Measurements from ENCODE around the gene BMP3. TPM values are rescaled to one million over a fixed set of nuclear protein-coding genes. Genes with fewer than 3 reads are reported as not detected.

BMP3 gene
- total RNA-seq, 1 experiment from 2014 or later = not detected

DNA sequence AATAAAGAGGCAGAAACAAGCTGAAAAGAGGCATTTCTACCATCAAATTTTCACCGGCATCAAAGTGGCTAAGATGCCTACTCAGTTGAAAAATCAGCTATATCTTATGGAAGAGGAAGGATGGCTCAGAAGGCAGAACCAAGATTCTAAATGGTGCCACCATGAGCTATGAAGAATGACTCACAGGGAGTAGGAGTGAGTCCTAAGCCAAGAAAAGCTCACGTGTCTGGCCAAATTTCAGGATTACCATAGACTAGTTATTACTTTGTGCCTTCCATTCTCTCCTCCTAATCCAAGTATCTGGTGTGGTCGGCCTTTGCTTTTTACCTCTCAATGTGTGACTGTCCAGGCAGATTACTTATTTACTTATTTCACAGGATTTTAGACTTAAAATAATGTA lies 54.8 kb downstream of the BMP3 start:
- in situ Hi-C loops (cut with HindIII; ENCODE audit: low sequenced_read_pairs) = no loop called here
- no peak for DNase-seq (ENCODE audit: low spot score)

DNA sequence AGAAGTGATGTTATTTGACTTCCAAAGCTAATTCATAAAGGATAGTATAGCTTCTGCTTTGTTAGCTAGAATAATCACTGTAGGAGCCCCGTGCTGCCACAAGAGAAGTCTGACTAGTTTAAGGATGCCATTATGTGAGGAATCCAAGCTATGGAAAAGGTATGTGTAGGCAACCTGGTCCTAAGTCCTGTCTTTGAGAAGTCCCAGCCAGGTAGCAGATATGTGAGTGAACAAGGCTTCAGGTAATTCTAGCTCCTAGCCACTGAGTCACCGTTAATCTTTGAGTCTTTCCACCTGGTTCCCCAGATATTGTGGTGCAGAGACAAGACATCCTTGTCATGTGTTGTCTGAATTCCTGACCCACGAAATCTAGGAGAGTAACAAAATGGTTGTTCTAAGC lies 55.5 kb downstream of the BMP3 start:
- in situ Hi-C loops (cut with HindIII; ENCODE audit: low sequenced_read_pairs) = no loop called here
- DNase-seq (ENCODE audit: low spot score) = no peak

DNA sequence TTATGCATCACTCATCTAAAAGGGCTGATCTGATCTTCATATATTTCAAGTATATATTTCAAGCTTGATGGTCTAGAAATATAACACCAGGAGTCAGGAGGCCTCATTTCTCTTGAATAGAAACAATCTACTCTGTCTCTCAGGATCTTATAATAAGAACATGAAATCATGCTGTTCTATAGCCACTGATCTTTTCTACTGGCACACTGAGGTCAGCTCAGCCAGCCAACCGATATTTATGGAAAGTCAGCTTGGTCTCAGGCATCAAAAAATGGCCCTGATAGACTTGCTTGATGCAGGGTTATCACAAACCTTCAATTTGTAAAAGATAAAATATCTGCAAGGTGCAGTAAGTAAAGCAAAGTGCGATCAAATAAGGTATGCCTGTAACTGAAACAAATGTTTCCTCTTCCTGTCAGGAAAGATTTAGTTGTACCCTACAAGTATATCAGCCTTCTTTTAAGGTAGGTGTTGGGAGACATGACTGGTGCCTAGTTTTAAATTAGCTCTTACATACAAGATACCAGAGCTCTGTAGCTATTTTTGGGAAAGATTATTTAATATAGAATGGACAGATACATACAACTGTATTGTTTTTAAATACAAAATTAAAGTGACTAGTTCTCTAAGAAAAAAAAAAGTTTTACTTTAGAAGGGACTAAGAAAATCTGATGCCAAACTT lies 63.4 kb downstream of the BMP3 start:
- in situ Hi-C loops (cut with HindIII; ENCODE audit: low sequenced_read_pairs) = no loop called here

DNA sequence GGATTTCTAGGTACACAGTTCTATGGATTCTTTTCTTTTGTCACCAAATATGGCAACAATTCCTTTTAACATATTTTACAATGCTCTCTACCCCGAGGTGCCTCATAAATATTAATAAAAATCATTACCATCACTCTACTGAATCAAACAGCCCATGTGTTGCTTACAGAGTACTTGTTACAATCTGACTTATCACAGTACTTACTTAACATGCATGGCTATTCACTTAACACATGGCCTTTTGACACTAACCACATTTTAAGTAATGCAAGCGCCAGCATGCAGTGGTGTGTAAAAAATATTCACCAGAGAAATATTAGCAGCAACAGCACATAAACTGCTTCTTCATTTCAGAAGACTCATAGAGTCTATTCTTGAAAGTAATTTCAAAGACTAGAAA lies 64.9 kb downstream of the BMP3 start:
- in situ Hi-C loops (cut with HindIII; ENCODE audit: low sequenced_read_pairs) = no loop called here
- no peak for DNase-seq (ENCODE audit: low spot score)

More for the DNA sequence above, 63.4 kb downstream of the BMP3 start:
- no peak for DNase-seq (ENCODE audit: low spot score)

DNA sequence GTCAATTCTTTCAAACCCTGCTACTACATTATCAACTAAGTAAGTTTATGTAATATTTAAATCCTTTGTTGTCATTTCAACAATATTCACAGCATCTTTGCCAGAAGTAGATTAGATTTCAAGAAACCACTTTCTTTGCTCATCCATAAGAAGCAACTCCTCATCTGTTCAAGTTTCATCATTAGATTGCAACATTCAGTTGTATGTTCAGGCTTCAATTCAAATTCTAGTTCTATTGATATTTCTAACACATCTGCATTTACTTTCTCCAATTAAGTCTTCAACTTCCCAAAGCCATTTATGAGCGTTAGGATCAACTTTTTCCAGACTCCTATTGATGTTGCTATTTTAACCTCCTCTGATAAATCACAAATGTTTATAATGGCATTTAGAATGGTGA lies 66.1 kb downstream of the BMP3 start:
- DNase-seq (ENCODE audit: low spot score) = no peak
- in situ Hi-C loops (cut with HindIII; ENCODE audit: low sequenced_read_pairs) = no loop called here

DNA sequence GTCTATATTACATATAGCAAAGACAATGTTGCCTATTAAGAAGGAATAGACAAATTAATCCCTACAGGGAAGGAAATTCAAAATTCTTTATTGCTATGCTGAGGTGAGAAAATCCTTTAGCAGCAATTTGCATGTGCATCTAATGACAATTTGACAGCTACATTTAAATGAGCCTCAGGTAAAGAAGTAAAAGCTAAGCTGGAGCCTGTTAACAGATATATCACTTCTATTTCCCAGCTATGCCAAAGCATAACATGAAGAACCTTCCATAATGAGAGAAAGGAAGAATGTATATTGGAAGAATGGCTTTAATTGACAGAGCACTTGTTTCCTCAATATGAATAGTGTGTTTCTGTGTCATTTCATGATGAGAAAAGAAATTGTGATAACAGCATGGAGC lies 71.6 kb downstream of the BMP3 start:
- in situ Hi-C loops (cut with HindIII; ENCODE audit: low sequenced_read_pairs) = no loop called here
- no peak for DNase-seq (ENCODE audit: low spot score)

DNA sequence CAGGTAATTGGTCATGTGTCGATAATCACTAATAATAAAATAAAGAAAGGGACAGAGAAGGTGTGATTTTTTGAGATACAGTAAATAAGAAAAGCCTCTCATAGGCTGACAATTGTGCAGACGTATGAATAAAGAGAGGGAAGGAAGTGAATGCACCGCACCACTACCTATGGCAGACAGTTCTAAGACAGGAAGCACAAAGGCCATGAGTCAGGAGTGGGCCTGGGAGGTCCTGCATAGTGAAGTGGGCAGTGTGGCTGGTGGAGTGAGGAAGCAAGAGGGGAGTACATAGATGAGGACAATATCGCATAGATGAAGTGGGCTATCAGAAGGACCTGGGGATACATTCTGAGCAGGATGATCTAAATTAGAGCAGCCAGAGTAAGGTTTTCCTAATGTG lies 75.6 kb downstream of the BMP3 start:
- no peak for DNase-seq (ENCODE audit: low spot score)
- in situ Hi-C loops (cut with HindIII; ENCODE audit: low sequenced_read_pairs) = no loop called here

Other genes starting within 250 kb of the BMP3 start
- not detected in 2 replicates for gene PRKG2, start 184.5 kb downstream of the BMP3 start, total RNA-seq (2014; rRNA removed; shearing (Covaris generic))

Measured in G401 (cell line).